Left renal pelvis (tissue), 4 donors: ENCODE measurements around the gene PKNOX1. TPM values are rescaled to one million over a fixed set of nuclear protein-coding genes. Genes with fewer than 3 reads are reported as not detected.
"Not testable (repeated sequence)": the region's sequence is repeated elsewhere in the genome, so short reads cannot be mapped to it uniquely, and the experiment has no call there.

ENCODE experiments used
- DNase-seq, 4 donors: peaks; one replicate each; pipeline ENCODE4 v3.0.0-alpha.2; 2013; ENCODE audit warnings: low read depth in 4 of 4, low spot score in 3 of 4
- polyA plus RNA-seq, 4 donors: library from polyadenylated mRNA; unstranded; fragments of 120-200 nt; gene quantifications; one replicate each; pipeline ENCODE4 v1.2.1, GENCODE V29; 2013; ENCODE audit not compliant: insufficient read length in 4 of 4

PKNOX1 gene
- 10 to 100 TPM; 20.7 to 29.6 (median 25.6) TPM for polyA plus RNA-seq

GRCh38 chr21:42973991-42974831 lies at the start of gene PKNOX1:
TSS of gene PKNOX1 (plus strand) at chr21:42974562. CDS start at chr21:43004382, 29,820 bp downstream.
- peak; percentile 91 to 97 (median 95) for DNase-seq

DNA sequence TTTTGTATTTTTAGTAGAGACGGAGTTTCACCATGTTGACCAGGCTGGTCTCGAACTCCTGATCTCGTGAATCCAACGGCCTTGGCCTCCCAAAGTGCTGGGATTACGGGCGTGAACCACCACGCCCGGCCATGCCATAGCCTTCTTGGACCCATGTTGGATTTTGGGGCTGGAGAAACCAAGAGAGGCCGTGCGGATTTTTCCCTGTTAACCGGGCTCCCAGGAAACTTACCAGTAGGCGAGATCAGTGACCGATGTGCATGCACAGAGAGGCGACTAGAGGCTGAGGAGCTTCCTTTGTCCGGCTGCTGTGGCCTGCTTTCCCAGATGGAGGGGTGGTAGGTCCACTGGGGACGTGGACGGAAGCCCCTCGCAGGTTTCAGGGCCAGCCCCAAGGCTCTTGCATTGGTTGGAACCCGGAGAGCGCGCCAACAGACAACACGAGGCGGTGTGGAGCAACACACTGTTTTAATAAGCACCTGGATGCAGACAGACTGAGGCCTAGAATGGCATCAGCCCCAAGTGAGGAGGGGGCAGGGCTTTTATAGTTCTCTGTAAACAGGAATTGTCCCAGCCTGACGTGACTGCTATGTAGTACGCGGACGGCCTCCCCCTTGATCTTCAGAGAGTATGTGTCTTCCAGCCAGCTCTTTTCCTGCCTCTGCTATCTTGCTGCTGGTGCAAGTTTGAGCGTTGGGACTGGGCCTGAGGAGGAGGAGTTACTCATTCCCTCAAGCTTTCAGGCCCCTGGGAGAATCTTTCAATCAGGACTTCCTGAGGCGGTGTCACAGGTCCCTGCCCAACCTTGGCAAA lies 49.0 kb upstream of the PKNOX1 start, which contains the start of gene ERVH48-1:
Gene ERVH48-1, minus strand, starts transcription at position 517 of the 813 bp plus-strand sequence. CDS start 6,624 bp downstream, outside the sequence.
- no peak for DNase-seq

GRCh38 chr21:42927474-42928200 lies 46.7 kb upstream of the PKNOX1 start:
- DNase-seq, result not testable (repeated sequence)

- DNase-seq, result no peak
Measured at GRCh38 chr21:42929969-42930368, 44.4 kb upstream of the PKNOX1 start.

GRCh38 chr21:42931560-42932235 lies 42.7 kb upstream of the PKNOX1 start:
- DNase-seq, result no peak

- not testable (repeated sequence) for DNase-seq
Measured at GRCh38 chr21:42932378-42933136, 41.8 kb upstream of the PKNOX1 start.

GRCh38 chr21:42933137-42933970 lies 41.0 kb upstream of the PKNOX1 start:
- DNase-seq, result not testable (repeated sequence)

DNA sequence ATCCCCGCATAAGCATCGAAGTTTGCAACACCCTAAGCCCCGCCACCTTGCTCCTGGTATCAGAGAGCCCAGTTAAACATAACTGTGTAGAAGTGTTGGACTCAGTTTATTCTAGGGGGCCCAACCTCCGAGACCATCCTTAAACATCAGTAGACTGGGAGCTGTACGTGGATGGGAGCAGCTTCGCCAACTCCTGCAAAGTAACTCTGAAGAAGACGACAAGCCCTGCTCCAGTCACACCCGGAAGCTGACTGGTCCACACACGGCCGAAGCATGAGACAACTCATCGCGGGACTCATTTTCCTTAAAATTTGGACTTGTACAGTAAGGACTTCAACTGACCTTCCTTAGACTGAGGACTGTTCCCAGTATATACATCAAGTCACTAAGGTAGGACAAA lies 40.4 kb upstream of the PKNOX1 start:
- DNase-seq, result not testable (repeated sequence)

DNA sequence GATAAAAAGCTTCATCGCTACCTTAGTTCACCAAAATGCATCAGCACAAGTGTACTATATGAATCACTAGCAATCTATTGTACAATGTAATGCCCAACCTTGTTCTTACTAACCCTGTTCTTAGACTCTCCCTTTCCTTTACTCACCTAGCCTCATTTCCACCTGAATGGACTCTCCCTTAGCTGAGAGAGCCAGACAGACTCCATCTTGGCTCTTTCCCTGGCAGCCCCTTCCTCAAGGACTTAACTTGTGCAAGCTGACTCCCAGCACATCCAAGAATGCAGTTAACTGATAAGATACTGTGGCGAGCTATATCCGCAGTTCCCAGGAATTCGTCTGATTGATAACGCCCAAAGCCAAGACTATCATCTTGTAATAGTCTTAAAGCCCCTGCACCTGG lies 38.0 kb upstream of the PKNOX1 start:
- DNase-seq, result not testable (repeated sequence)

DNA sequence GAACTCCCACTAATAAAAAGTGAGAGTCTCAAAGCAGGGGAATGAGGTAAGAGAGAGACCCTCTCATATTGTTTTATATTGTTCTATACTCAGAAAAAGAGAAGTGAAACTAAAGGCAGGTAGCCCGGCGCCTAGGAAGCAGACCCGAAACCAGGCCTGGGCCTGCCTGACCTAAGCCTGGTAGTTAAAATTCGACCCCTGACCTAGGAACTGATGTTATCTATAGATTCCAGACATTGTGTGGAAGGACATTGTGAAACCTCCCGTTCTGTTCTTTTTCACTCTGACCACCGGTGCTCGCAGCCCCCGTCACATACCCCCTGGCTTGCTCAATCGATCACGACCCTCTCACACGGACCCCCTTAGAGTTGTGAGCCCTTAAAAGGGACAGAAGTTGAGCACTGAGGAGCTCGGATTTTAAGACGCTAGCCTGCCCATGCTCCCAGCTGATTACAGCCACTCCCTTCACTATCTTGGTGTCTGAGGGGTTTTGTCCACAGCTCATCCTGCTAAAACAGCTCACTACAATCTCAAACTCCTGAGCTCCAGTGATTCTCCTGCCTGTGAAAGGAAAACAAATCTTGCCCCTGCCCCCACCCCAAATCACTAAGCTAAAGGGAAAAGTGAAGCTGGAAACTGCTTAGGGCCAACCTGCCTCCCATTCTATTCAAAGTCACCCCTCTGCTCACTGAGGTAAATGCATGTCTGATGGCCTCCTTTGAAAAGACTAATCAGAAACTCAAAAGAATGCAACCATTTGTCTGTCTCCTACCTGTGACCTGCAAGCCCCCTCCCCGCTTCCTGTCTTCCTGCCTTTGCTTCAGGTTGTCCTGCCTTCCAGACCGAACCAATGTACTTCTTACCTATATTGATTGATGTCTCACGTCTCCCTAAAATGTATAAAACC lies 37.1 kb upstream of the PKNOX1 start:
- DNase-seq, result not testable (repeated sequence)

DNA sequence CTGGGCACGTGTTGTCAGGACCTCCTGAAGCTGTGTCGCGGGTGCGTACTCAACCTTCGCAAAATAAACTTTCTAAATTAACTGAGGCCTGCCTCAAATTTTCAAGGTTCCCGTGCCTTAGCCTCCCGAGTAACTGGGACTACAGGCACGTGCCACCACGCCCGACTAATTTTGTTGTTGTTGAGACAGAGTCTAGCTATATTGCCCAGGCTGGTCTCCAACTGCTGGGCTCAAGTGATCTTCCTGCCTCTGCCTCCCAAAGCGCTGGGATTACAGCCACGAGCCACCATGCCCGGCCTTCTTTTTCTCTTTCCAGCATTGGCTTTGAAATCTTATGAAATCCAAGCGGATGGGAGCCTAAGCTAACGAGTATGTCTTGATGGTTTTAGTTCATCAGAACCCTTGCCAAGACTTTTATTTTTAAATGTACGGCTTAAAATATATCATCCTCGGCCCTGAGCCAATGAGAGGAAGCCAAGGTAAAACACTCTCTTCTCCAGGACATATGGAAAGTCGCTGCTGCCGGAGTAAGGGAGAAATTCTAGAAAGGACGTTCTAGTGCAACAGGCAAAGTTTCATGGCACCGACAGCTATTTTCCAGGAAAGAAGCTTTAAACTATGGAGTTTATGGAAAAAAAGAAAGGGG lies 36.3 kb upstream of the PKNOX1 start:
- no peak for DNase-seq

- not testable (repeated sequence) for DNase-seq
Measured at GRCh38 chr21:42938606-42938995, 35.8 kb upstream of the PKNOX1 start.

DNA sequence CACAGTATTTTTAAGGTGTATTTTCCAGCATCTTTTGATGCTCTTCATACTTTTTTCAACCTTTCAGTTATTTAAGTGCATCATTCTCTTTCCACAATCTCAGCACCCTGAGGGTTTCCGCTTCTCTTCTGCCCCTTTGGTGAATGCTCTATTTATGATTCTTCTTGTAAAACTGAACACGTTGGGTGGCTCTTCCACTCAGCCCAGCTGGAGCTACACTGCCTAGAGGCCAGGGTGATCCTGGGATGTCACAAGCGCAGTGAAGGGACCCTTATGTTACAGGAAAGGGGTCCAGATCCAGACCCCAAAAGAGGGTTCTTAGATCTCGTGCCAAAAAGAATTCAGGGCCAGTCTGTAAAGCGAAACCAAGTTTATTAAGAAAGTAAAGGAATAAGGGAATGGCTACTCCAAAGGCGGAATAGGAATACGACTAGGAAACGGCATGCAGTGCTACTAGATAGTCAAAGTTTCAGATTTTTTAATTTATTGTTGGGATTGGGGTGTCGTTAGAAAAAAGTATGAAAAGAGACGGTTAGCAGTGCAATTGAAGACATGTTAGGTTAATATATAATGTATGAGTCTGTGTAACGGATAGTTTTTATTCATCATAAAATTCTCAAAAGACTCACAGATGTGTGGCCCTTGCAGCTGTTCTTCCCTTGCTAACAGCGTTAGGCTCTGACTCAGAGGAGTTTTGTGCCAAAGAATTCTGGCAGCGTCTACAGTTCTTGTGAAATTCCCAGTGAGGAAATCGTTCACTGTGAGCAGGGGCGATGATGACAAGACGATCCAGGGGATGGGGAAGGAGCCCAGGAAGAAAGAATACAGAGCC lies 34.6 kb upstream of the PKNOX1 start:
- DNase-seq, result peak; percentile 39 to 67 (median 56)

GRCh38 chr21:42941696-42942085 lies 32.7 kb upstream of the PKNOX1 start:
- no peak for DNase-seq

DNA sequence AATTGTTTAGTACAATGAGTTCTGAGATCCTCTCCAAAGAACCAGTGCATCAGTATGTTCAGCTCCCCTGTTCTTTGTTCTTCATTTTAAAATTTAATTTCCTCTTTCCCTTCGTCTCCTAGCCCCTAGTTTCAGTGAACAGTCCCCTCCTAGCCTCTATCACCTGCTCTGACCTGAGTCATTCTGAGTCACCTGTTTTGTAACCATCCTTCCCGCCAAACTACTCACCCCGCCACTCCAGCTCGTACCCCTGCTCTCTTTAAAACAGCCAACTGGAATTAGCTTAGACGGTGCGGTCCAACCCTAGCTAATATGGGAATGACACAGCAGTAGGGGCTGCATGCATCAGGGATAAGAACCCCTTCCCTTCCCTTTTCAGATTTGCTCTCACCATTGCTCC lies 32.1 kb upstream of the PKNOX1 start:
- no peak for DNase-seq
